HepG2 (cell line): ENCODE data around the gene BRAT1. TPM values are rescaled to one million over a fixed set of nuclear protein-coding genes. Genes with fewer than 3 reads are reported as not detected.

ENCODE experiments used
- CCDC6 ChIP-seq: sonication (generic); formaldehyde crosslinking; IDR thresholded peaks from 2 replicates; pipeline ENCODE4 v1.8.1; 2022; ENCODE audit warnings: mild to moderate bottlenecking, missing genetic modification reagents, moderate library complexity
- CREM ChIP-seq, 2 experiments: sonication (generic) in 1 of 2; formaldehyde crosslinking in 1 of 2; IDR thresholded peaks; 2 replicates each; pipeline versions ENCODE4 v1.4.0 to v1.6.1; 2016 to 2020; ENCODE audit warnings: antibody characterized with exemption in 1 of 2, mild to moderate bottlenecking in 1 of 2, missing genetic modification reagents in 1 of 2
- DPF2 ChIP-seq: sonication (generic); formaldehyde crosslinking; IDR thresholded peaks from 2 replicates; pipeline ENCODE4 v1.4.0; 2020; ENCODE audit warnings: mild to moderate bottlenecking, low read depth, missing genetic modification reagents, borderline replicate concordance
- ERF ChIP-seq: IDR thresholded peaks from 2 replicates; pipeline ENCODE4 v1.6.1; 2018; ENCODE audit warnings: missing biosample characterization, missing genetic modification reagents
- FOSL2 ChIP-seq: sonication (generic); formaldehyde crosslinking; IDR thresholded peaks from 2 replicates; pipeline ENCODE4 v1.4.0; 2020; ENCODE audit warnings: missing genetic modification reagents
- FOXA1 ChIP-seq, 2 experiments: fragments of 450-650 bp in 1 of 2; sonication (generic) in 1 of 2; formaldehyde crosslinking in 1 of 2; IDR thresholded peaks; 2 replicates each; pipeline versions ENCODE4 v1.4.0 to v1.6.1; 2016 to 2020; ENCODE audit warnings: missing genetic modification reagents in 1 of 2
- HDAC1 ChIP-seq: sonication (generic); formaldehyde crosslinking; IDR thresholded peaks from 2 replicates; pipeline ENCODE4 v1.5.1; 2020; ENCODE audit warnings: mild to moderate bottlenecking, missing genetic modification reagents
- HNRNPLL ChIP-seq: fragments of 200-400 bp; formaldehyde crosslinking; IDR thresholded peaks from 2 replicates; pipeline ENCODE4 v1.6.1; 2017; ENCODE audit warnings: mild to moderate bottlenecking, low read depth, low read length; ENCODE audit not compliant: poor library complexity, severe bottlenecking
- MXI1 ChIP-seq: IDR thresholded peaks from 3 replicates; pipeline ENCODE4 v1.6.1; 2012; ENCODE audit warnings: low read depth, low read length, inconsistent platforms, borderline replicate concordance
- NCOA2 ChIP-seq: sonication (generic); formaldehyde crosslinking; IDR thresholded peaks from 2 replicates; pipeline ENCODE4 v1.8.0; 2022; ENCODE audit warnings: inconsistent platforms
- NR2F6 ChIP-seq, 2 experiments: IDR thresholded peaks; 2 replicates each; pipeline ENCODE4 v1.6.1; 2016; ENCODE audit warnings: antibody characterized with exemption in 1 of 2, mild to moderate bottlenecking in 1 of 2
- PLSCR1 ChIP-seq: sonication (generic); formaldehyde crosslinking; IDR thresholded peaks from 2 replicates; pipeline ENCODE4 v1.5.0; 2020; ENCODE audit warnings: missing genetic modification reagents, mild to moderate bottlenecking, borderline replicate concordance
- RXRA ChIP-seq: sonication (generic); formaldehyde crosslinking; IDR thresholded peaks from 2 replicates; pipeline ENCODE4 v1.5.1; 2020; ENCODE audit warnings: missing genetic modification reagents
- ZNF263 ChIP-seq: sonication (generic); formaldehyde crosslinking; IDR thresholded peaks from 2 replicates; pipeline ENCODE4 v1.4.0; 2020; ENCODE audit warnings: missing genetic modification reagents
- ZNF292 ChIP-seq: sonication (generic); formaldehyde crosslinking; IDR thresholded peaks from 2 replicates; pipeline ENCODE4 v1.8.1; 2022; ENCODE audit warnings: mild to moderate bottlenecking, low read depth, missing genetic modification reagents, borderline replicate concordance
- ZNF605 ChIP-seq: sonication (generic); formaldehyde crosslinking; IDR thresholded peaks from 2 replicates; pipeline ENCODE4 v1.8.0; 2022; ENCODE audit warnings: mild to moderate bottlenecking, missing genetic modification reagents
- ZNF746 ChIP-seq: sonication (generic); formaldehyde crosslinking; IDR thresholded peaks from 2 replicates; pipeline ENCODE4 v1.8.0; 2022; ENCODE audit warnings: mild to moderate bottlenecking, missing genetic modification reagents
- ZNF816 ChIP-seq: sonication (generic); formaldehyde crosslinking; IDR thresholded peaks from 2 replicates; pipeline ENCODE4 v1.8.0; 2022; ENCODE audit warnings: missing genetic modification reagents, mild to moderate bottlenecking, borderline replicate concordance
- polyA plus RNA-seq, 8 experiments: library from polyadenylated mRNA; depleted of rRNA in 3 of 8; stranded (reverse) in 7 of 8; unstranded in 1 of 8; fragments of >200 nt; fragmentation: Illumina TruSeq in 4 of 8; extraction: Trizol in 4 of 8; gene quantifications; 2 replicates each; pipeline versions ENCODE4 v1.2.1 to v1.2.3, GENCODE V29; 2011 to 2016; ENCODE audit warnings: low read depth in 4 of 8, missing spikeins in 1 of 8, mixed read lengths in 1 of 8; ENCODE audit not compliant: insufficient read depth in 1 of 8
- total RNA-seq, 5 experiments: library from RNA; depleted of rRNA; stranded (reverse); fragments of >200 nt; fragmentation: Illumina TruSeq; extraction: Trizol; gene quantifications; 2 replicates each; pipeline ENCODE4 v1.2.3, GENCODE V29; 2016; ENCODE audit warnings: low read depth in 1 of 5
- TF ChIP-seq, protein P1 (sequence below): sonication (generic); formaldehyde crosslinking; IDR thresholded peaks from 2 replicates; pipeline ENCODE4 v1.4.0; 2020; ENCODE audit warnings: low read depth, missing genetic modification reagents
- TF ChIP-seq, protein P2 (sequence below): sonication (generic); formaldehyde crosslinking; IDR thresholded peaks from 2 replicates; pipeline ENCODE4 v1.5.1; 2020; ENCODE audit warnings: mild to moderate bottlenecking, missing genetic modification reagents, moderate library complexity

Gene BRAT1
- total and polyA plus RNA-seq, 2 of the 13 experiments (the other 11 are each of a cell fraction or from before 2014, with no cell fraction given) = 10.2 to 20.3 TPM

GRCh38 chr7:2510909-2511768 is 44.2 kb downstream of the BRAT1 start (continued):
- TF ChIP-seq FOSL2 (0 out of 2 replicates have a peak, but pooled peaks have one; percentile 31), PLSCR1 (no peak), RXRA (CRISPR knock-in tag) (peak; percentile 85), DPF2 (peak; percentile 31; the same call in 1 of the 2 replicates), ZNF746 (peak; percentile 77; the same call in 1 of the 2 replicates), ZNF292 (CRISPR knock-in tag) (0 out of 2 replicates have a peak, but pooled peaks have one; percentile 69), ERF (peak; percentile 52; the same call in 1 of the 2 replicates), ZNF816 (no peak), HDAC1 (peak; percentile 64), HNRNPLL (peak; percentile 6), FOXA1 (IDR thresholded peaks at IDR 0.05) (no peak), FOXA1 (CRISPR knock-in tag; IDR thresholded peaks at IDR 0.05) (peak; percentile 96), ZNF605 (CRISPR knock-in tag) (peak; percentile 45; the same call in 1 of the 2 replicates), NR2F6 (IDR thresholded peaks at IDR 0.05) (peak; percentile 75), NR2F6 (CRISPR knock-in tag; IDR thresholded peaks at IDR 0.05) (peak; percentile 61), NCOA2 (CRISPR knock-in tag) (peak; percentile 73), MXI1 (no peak), CREM (IDR thresholded peaks at IDR 0.05) (peak; percentile 35; the same call in 1 of the 2 replicates), CREM (CRISPR knock-in tag; IDR thresholded peaks at IDR 0.05) (no peak), CCDC6 (CRISPR knock-in tag) (no peak), ZNF263 (CRISPR knock-in tag) (peak; percentile 79)
- TF ChIP-seq, protein P1, sequence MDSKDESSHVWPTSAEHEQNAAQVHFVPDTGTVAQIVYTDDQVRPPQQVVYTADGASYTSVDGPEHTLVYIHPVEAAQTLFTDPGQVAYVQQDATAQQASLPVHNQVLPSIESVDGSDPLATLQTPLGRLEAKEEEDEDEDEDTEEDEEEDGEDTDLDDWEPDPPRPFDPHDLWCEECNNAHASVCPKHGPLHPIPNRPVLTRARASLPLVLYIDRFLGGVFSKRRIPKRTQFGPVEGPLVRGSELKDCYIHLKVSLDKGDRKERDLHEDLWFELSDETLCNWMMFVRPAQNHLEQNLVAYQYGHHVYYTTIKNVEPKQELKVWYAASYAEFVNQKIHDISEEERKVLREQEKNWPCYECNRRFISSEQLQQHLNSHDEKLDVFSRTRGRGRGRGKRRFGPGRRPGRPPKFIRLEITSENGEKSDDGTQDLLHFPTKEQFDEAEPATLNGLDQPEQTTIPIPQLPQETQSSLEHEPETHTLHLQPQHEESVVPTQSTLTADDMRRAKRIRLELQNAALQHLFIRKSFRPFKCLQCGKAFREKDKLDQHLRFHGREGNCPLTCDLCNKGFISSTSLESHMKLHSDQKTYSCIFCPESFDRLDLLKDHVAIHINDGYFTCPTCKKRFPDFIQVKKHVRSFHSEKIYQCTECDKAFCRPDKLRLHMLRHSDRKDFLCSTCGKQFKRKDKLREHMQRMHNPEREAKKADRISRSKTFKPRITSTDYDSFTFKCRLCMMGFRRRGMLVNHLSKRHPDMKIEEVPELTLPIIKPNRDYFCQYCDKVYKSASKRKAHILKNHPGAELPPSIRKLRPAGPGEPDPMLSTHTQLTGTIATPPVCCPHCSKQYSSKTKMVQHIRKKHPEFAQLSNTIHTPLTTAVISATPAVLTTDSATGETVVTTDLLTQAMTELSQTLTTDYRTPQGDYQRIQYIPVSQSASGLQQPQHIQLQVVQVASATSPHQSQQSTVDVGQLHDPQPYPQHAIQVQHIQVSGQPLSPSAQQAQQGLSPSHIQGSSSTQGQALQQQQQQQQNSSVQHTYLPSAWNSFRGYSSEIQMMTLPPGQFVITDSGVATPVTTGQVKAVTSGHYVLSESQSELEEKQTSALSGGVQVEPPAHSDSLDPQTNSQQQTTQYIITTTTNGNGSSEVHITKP = peak; percentile 57; the same call in 1 of the 2 replicates
- TF ChIP-seq, protein P2, sequence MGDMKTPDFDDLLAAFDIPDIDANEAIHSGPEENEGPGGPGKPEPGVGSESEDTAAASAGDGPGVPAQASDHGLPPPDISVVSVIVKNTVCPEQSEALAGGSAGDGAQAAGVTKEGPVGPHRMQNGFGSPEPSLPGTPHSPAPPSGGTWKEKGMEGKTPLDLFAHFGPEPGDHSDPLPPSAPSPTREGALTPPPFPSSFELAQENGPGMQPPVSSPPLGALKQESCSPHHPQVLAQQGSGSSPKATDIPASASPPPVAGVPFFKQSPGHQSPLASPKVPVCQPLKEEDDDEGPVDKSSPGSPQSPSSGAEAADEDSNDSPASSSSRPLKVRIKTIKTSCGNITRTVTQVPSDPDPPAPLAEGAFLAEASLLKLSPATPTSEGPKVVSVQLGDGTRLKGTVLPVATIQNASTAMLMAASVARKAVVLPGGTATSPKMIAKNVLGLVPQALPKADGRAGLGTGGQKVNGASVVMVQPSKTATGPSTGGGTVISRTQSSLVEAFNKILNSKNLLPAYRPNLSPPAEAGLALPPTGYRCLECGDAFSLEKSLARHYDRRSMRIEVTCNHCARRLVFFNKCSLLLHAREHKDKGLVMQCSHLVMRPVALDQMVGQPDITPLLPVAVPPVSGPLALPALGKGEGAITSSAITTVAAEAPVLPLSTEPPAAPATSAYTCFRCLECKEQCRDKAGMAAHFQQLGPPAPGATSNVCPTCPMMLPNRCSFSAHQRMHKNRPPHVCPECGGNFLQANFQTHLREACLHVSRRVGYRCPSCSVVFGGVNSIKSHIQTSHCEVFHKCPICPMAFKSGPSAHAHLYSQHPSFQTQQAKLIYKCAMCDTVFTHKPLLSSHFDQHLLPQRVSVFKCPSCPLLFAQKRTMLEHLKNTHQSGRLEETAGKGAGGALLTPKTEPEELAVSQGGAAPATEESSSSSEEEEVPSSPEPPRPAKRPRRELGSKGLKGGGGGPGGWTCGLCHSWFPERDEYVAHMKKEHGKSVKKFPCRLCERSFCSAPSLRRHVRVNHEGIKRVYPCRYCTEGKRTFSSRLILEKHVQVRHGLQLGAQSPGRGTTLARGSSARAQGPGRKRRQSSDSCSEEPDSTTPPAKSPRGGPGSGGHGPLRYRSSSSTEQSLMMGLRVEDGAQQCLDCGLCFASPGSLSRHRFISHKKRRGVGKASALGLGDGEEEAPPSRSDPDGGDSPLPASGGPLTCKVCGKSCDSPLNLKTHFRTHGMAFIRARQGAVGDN (CRISPR knock-in tag) = peak; percentile 61
